KBM-7 (cell line): ENCODE data around the gene CEP112.
"Not testable (repeated sequence)": the region's sequence is repeated elsewhere in the genome, so short reads cannot be mapped to it uniquely, and the experiment has no call there.

Source experiments
- DNase-seq: peaks from one replicate; pipeline ENCODE4 v3.0.0-alpha.2; 2015
- in situ Hi-C: fragments of 300-500 bp; cut with MboI; formaldehyde crosslinking; loops from 2 replicates; pipeline ENCODE4 v1.14.3; 2020; ENCODE audit warnings: low sequenced_read_pairs, low pct_unique_long_range_greater_than_20kb, mixed read lengths

CEP112 gene

GRCh38 chr17:65820306-65820705 lies 371.6 kb downstream of the CEP112 start:
- in situ Hi-C loops = no loop called here
- DNase-seq = no peak

- in situ Hi-C loops = no loop called here
- DNase-seq = no peak
These were observed 372.1 kb downstream of the CEP112 start for GRCh38 chr17:65819810-65820209.

- no peak for DNase-seq
- in situ Hi-C loops = no loop called here
These were observed 374.0 kb downstream of the CEP112 start for GRCh38 chr17:65817951-65818350.

DNA sequence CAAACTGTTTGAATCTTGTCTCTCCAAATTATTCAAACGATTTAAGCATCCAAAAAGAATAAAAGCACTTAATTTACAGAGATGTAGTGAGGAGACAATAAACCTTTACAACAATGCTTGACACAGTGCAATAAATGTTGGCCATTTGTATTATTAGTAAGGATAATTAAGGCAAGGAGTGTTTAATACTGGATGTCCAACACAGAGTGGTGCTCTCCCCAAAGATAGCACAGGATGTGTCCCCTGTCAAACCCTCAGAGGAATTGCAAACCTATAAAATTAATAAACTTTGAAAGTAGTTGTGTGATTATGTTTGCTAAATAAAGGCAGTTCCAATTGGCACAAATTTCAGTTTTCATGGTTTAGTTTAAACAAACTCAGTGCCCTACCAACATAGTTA lies 377.5 kb downstream of the CEP112 start:
- in situ Hi-C loops = no loop called here
- DNase-seq = no peak

- DNase-seq = no peak
- in situ Hi-C loops = no loop called here
These were observed 378.6 kb downstream of the CEP112 start for GRCh38 chr17:65813306-65813705.

GRCh38 chr17:65811043-65811442 lies 380.9 kb downstream of the CEP112 start:
- in situ Hi-C loops = no loop called here
- no peak for DNase-seq

DNA sequence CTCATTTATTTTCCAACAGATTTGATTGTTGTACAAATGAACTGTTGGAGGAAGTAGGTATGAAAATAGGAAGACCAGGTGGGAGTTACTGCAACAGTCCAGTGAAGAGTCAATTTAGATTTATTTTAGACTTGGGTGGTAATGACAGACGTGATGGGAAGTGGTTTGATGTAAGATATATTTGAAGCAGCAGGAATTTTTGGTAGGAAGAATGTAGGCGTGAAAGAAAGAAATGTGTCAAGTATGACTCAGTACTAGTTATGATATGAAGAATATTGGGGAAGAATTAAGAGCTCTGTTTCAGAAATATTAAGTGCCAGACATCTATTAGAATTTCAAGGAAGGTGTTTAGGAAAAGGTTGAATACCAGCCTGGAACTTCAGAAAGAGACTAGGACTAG lies 382.6 kb downstream of the CEP112 start:
- in situ Hi-C loops = no loop called here
- no peak for DNase-seq

DNA sequence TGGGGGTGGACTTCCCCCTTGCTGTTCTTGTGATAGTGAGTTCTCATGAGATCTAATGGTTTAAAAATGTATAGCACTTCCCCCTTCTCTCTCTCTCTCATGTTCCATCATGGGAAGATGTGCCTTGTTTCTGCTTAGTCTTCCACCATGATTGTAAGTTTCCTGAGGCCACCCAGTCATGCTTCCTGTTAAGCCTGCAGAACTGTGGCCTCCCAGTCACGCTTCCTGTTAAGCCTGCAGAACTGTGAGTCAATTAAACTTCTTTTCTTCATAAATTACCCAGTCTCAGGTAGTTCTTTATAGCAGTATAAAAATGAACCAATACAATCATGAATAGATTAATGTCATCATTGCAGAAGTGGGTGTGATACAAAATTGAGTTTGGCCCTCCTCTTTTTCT lies 383.4 kb downstream of the CEP112 start:
- in situ Hi-C loops, DNase-seq: not testable (repeated sequence)

DNA sequence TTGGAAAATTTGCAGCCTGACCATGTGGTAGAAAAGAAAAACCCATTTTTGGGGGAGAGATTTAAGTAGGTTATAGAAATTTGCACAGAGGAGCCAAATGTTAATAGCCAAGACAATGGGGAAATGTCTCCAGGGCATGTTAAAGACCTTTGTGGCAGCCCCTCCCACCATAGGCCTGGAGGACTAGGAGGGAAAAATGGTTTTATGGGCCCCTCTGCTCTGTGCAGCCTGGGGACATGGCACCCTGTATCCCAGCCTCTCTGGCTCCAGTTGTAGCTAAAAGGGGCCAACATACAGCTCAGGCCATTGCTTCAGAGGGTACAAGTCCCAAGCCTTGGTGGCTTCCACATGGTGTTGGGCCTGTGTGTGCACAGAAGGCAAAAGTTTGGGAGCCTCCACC lies 384.6 kb downstream of the CEP112 start:
- in situ Hi-C loops = no loop called here
- DNase-seq = no peak

- DNase-seq = no peak
- in situ Hi-C loops = no loop called here
These were observed 390.4 kb downstream of the CEP112 start for GRCh38 chr17:65801513-65801912.

- DNase-seq = no peak
- in situ Hi-C loops = no loop called here
These were observed 391.3 kb downstream of the CEP112 start for GRCh38 chr17:65800655-65801054.

DNA sequence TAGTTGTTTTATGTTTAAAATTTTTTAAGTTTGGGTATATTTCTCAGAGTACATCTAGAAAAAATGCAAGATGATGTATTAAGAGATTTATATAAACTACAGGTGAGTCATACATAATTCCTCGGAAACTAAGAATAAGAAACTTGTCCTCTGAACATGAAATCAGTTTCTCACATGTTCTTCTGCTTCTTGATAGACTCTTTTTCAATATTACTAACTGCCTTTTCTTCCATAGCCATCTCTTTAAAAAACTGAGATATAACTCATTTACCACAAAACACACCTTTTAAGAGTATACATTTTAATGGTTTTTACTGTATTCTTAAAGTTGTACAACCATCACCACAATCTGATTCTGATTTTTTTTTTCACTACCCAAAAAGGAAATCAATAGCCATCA lies 392.1 kb downstream of the CEP112 start:
- DNase-seq = no peak
- in situ Hi-C loops = no loop called here

DNA sequence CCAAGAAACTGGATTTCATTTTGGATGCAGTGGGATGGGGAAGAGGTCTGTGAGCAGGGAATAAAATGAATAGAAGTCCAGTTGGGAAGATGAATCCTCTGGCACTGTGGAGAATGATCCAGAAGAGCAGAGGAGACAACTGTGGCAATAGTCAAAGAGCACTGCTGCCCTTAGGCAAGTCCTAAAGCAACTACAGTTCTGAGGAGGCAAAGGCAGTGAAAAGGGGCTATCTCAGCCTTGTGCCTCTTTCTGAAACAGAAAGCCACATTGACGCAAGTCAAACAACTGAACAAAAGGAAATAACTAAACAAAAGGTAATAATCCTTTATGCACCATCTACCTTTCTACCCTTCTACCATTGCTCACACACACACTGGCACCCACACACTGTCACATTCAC lies 392.5 kb downstream of the CEP112 start:
- in situ Hi-C loops = no loop called here
- no peak for DNase-seq

GRCh38 chr17:65797809-65798208 lies 394.1 kb downstream of the CEP112 start:
- peak; percentile 12 for DNase-seq

GRCh38 chr17:65797101-65797500 lies 394.8 kb downstream of the CEP112 start:
- in situ Hi-C loops = no loop called here

More at GRCh38 chr17:65797809-65798208, 394.1 kb downstream of the CEP112 start:
- in situ Hi-C loops = no loop called here

DNA sequence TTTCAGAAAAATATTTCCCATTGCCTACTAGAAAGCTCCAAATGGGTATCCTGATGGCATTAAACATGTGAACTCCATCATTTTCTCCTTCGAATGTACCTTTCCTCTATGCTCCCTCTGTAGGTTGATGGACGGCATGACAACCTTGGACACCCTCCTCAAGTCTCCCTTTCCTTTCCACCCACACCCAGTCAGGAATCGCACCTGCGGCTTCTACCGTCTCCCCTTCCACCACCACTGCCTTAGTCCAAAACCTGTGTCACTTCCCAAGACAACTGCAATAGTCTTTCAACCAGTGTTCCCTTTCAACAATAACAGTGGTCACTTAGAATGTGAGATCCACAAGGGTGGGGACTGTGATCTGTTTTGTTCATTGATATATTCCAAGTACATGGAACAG lies 397.4 kb downstream of the CEP112 start:
- in situ Hi-C loops = no loop called here
- DNase-seq = peak; percentile 47

More at GRCh38 chr17:65797101-65797500, 394.8 kb downstream of the CEP112 start:
- no peak for DNase-seq

GRCh38 chr17:65790241-65790640 lies 401.7 kb downstream of the CEP112 start:
- DNase-seq = no peak
- in situ Hi-C loops = no loop called here

DNA sequence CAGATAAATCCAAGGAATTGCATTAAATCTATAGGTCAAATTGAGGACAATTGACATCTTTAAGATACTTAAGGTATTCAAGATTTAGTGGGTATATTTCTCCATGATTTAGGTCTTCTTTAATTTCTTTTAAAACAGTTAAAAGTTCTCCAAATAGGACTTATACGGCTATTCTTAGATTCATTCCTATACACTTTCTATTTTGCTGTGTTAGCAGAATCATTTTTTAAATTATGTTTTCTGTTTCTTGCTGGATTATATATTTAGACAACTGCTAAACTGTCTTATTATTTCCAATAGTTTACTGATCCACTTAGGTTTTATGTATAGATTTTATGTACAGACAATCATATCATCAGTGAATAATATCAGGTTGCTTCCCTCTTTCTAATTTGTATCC lies 404.4 kb downstream of the CEP112 start:
- no peak for DNase-seq
- in situ Hi-C loops = no loop called here

- no peak for DNase-seq
- in situ Hi-C loops = no loop called here
These were observed 405.5 kb downstream of the CEP112 start for GRCh38 chr17:65786479-65786878.

GRCh38 chr17:65785109-65785508 lies 406.8 kb downstream of the CEP112 start:
- in situ Hi-C loops = no loop called here
- peak; percentile 28 for DNase-seq

- in situ Hi-C loops = no loop called here
- DNase-seq = no peak
These were observed 408.0 kb downstream of the CEP112 start for GRCh38 chr17:65783845-65784334.
